Activated CD8-positive, alpha-beta memory T cell treated with anti-CD3 and anti-CD28 coated beads, Interleukin-2, amount 50 U/mL, for 1 hour (primary cell): ENCODE data around the gene SDR39U1.

Experiments
- DNase-seq: peaks from one replicate; pipeline ENCODE4 v3.0.0-alpha.2; 2020; ENCODE audit errors: extremely low read depth

The SDR39U1 gene

DNA sequence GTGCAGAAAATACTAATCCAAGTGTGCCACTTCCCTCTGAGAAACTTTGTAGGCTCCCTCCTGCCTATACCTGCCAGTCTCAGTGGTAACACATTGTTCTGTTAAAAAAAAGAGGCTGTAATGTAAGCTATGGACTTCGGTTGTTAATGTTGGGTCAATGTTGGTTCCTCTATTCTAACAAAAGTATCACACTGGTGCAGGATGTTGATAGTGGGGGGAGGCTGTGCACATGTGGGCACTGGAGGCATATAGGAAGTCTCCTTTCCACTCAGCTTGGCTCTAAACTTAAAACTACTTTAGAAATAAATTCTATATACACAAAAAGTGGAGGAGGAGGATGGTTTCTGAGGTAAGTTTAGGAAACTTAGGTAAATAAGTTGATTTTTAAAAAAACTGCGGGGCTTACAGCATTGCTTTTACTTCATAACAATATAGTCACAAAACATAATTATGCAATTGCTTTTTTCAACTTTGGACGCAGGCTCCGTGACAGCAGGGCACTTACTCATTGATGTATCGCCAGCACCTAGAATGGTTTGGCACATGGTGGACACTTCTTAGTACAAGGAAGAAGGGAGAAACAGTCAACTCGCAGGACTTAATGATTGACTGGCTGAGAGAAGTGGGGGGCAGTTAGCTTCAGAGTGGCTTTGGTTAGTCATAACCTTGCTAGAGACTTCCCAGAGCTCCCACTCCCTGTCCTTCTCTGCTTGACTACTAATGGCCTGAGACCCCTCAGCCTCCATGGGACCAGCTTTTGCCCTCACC lies 51.7 kb downstream of the SDR39U1 start:
- no peak for DNase-seq
